Mucosa of stomach (tissue), 1 donor: ENCODE measurements around the gene FAM186B.

ENCODE experiments used
- H3K27me3 ChIP-seq: one replicate; pipeline ENCODE4 v1.7.0; 2013; ENCODE audit warnings: mild to moderate bottlenecking, low read length; ENCODE audit not compliant: control insufficient read depth, insufficient read depth
- H3K36me3 ChIP-seq: one replicate; pipeline ENCODE4 v1.7.0; 2013; ENCODE audit warnings: low read length; ENCODE audit not compliant: control insufficient read depth, insufficient read depth
- H3K4me1 ChIP-seq: one replicate; pipeline ENCODE4 v1.7.0; 2013; ENCODE audit warnings: mild to moderate bottlenecking, low read length; ENCODE audit not compliant: control insufficient read depth, insufficient read depth
- H3K4me3 ChIP-seq: one replicate; pipeline ENCODE4 v1.7.0; 2013; ENCODE audit warnings: low read length
- H3K9ac ChIP-seq: one replicate; pipeline ENCODE4 v1.7.0; 2013; ENCODE audit warnings: mild to moderate bottlenecking, low read length, moderate library complexity
- H3K9me3 ChIP-seq: one replicate; pipeline ENCODE4 v1.7.0; 2013; ENCODE audit warnings: mild to moderate bottlenecking, low read length, moderate library complexity; ENCODE audit not compliant: control insufficient read depth
- donor health status: Pancreatic carcinoma.

FAM186B gene

DNA sequence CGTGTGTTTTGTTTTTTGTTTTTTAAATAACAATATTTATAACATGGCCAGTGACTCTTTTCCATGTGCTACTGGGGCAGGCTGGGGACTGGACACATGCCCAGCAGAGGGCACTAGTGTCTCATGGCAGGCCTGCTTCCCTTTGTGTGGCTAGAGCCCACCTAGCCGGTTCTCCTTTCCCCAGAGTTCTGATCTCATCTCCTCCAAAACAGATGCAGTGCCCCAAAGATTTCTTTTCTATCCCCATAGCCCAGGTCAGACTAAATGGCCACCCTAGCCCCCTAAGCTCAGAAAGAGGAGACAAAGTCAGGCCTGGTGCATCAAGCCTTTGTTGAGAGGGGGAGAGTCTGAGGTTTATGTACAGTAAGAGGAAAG is 39.2 kb upstream of the FAM186B start:
- H3K27me3 ChIP-seq: no peaks in the 10 kb centered on the region
- no peak overlapping the region for H3K4me3 ChIP-seq
- peaks cover 35% of the 10 kb centered on the region for H3K4me1 ChIP-seq
- H3K36me3 ChIP-seq: no peaks in the 10 kb centered on the region
- H3K9me3 ChIP-seq: no peaks in the 10 kb centered on the region
- no peak overlapping the region for H3K9ac ChIP-seq

DNA sequence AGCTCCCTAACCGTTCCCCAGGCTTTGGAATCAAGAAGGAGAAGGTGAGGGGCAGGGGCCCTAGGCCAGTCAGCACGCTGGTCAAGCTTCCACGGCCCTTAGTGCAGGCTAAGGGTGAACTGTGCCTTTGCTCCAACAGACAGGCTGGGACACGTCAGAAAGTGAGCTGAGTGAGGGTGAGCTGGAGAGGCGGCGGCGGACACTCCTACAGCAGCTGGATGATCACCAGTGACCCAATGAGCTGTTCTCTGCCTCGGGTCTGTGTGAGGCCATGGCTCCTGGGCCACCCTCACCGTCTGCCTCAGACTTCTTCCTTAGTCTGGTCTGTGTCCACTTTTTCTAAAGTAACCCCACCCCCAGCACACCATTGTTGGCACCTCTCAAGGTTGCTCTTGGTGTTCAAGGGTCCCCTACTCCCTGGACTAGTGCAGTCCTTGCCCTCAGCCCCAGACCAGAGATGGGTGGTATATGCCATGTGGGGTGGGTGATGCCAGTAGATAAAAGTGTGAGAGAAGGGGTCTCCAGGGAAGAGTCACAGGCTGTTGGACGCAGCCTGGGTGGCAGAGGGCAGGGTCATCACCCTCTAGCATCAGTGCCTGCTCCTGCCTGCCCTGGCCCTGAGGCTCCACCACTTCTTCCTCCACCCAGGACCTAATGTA is 38.7 kb upstream of the FAM186B start:
- H3K36me3 ChIP-seq: no peaks in the 10 kb centered on the region
- no peaks in the 10 kb centered on the region for H3K27me3 ChIP-seq
- no peak overlapping the region for H3K9ac ChIP-seq
- no peak overlapping the region for H3K4me3 ChIP-seq
- peaks cover 31% of the 10 kb centered on the region for H3K4me1 ChIP-seq
- H3K9me3 ChIP-seq: no peaks in the 10 kb centered on the region

DNA sequence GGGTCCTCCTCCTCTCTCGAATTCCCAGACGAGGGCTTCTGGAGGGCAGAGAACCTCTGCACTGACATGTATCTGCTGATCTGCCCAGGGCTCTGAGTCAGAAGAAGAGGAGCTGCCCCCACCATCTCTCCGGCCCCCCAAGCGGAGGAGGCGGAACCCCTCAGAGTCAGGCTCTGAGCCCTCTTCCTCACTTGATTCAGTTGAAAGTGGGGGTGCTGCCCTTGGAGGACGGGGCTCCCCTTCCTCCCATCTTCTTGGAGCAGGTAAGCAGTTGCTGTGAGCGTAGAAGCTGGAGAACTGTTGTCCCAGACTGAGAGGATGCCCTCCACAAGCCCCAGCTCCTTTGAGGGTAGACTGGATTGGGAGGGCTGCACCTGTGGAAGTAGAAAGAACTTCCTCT is 37.7 kb upstream of the FAM186B start:
- H3K9ac ChIP-seq: no peak overlapping the region
- no peaks in the 10 kb centered on the region for H3K36me3 ChIP-seq
- H3K4me1 ChIP-seq: peaks cover 21% of the 10 kb centered on the region
- H3K27me3 ChIP-seq: no peaks in the 10 kb centered on the region
- no peaks in the 10 kb centered on the region for H3K9me3 ChIP-seq
- no peak overlapping the region for H3K4me3 ChIP-seq

DNA sequence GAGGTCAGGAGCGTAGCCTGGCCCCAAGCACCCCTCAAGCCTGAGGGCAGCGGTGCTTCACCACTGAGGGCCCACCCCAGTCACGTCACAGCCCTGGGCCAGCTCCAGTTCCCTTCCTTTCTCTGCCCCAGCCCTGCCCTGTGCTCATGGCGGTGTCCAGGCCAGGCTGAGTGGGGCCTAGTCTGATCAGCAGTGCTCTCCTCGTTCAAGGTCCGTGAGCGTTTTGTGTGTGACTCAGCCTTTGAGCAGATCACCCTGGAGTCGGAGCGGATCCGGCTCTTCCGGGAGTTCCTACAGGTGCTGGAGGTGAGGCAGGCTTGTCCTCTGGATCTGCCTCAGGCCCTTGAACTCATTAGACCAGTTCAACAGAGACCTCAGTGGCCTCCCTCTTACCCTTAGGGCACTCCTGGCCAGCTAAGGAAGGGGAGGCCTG is 36.9 kb upstream of the FAM186B start:
- H3K27me3 ChIP-seq: no peaks in the 10 kb centered on the region
- no peak overlapping the region for H3K9ac ChIP-seq
- H3K4me3 ChIP-seq: no peak overlapping the region
- peaks cover 18% of the 10 kb centered on the region for H3K4me1 ChIP-seq
- no peaks in the 10 kb centered on the region for H3K9me3 ChIP-seq
- H3K36me3 ChIP-seq: no peaks in the 10 kb centered on the region

DNA sequence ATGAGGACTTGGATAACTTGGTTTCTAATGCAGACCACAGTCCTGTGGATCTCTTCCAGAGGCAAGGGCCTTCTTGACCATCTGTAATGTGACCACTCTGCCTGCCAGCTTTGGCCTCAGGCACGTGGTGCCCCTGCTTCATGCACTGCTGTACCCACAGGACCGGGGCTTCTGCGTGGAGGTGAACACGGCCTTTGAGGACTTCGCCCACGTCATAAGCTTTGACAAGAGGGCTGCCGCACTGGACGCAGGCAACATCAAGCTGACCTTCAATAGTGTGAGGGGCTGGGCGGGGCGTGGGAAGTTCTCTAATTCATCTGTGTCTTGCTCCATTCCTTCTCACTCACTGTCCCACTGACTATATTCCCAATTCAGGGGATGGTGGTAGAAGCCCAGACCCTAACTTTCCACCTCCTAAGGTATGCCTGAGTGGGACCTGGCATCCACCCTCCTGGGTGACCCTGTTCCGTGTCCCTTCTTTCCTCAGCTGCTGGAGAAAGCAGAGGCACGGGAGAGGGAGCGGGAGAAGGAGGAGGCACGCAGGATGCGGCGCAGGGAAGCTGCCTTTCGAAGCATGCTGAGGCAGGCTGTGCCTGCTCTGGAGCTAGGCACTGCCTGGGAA is 36.4 kb upstream of the FAM186B start:
- H3K4me3 ChIP-seq: no peak overlapping the region
- H3K4me1 ChIP-seq: peaks cover 18% of the 10 kb centered on the region
- H3K36me3 ChIP-seq: no peaks in the 10 kb centered on the region
- H3K9ac ChIP-seq: no peak overlapping the region
- H3K9me3 ChIP-seq: no peaks in the 10 kb centered on the region
- no peaks in the 10 kb centered on the region for H3K27me3 ChIP-seq

DNA sequence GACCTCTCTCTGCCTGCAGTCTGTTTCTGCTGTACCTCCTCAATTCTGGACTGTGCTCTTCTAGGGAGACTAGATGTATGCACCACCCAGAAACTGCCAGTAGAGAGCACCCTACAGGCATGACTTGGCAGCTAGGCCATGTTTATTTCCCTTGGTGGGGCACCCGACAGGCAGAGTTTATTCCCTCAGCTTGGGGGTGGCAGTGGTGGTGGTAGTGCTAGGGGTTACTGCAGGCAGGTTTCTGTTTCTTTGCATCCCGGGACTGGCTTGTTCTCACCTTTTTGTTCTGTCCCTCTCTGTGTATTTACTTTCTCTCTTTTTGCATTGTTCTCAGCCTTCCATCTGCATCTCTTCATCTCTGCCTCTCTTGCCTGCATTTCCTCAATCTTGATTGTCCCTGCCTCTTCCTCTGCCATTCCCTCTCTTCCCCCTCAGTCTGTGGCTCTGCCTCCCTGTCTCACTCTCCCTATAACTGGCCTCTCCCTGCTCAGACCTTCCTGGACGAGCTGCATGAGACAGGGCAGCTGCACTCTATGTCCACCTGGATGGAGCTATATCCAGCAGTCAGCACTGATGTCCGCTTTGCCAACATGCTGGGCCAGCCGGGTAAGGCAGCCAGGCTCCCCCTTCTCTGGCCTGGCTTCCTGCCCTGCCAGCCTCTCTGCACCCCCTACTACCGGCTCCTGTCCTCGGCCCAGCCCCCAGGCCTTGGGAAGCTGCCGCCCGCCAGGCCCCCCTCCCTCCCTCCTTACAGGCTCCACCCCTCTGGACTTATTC is 31.7 kb upstream of the FAM186B start:
- Histone ChIP-seq H3K36me3 (no peaks in the 10 kb centered on the region), H3K9me3 (no peaks in the 10 kb centered on the region), H3K4me1 (no peaks in the 10 kb centered on the region), H3K27me3 (no peaks in the 10 kb centered on the region), H3K9ac (no peak overlapping the region), H3K4me3 (no peak overlapping the region)

DNA sequence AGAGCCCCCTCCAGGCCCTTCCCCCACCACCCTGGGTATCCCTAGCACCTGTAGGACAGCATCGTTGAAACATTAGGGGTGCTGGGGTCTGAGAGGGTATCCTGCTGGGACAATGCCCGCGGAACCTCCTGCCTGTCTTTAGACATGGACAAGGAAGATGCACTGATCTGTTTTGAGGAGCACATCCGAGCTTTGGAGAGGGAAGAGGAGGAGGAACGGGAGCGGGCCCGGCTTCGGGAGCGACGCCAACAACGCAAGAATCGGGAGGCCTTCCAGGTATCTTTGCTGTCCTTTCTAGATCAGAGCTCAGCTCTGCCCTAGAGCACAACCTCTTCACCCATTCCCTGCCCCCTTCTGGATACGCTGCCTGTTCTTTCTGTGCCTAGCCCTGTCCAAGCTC is 31.1 kb upstream of the FAM186B start:
- no peak overlapping the region for H3K4me3 ChIP-seq
- no peaks in the 10 kb centered on the region for H3K4me1 ChIP-seq
- H3K9ac ChIP-seq: no peak overlapping the region
- H3K9me3 ChIP-seq: no peaks in the 10 kb centered on the region
- H3K27me3 ChIP-seq: no peaks in the 10 kb centered on the region
- no peaks in the 10 kb centered on the region for H3K36me3 ChIP-seq

DNA sequence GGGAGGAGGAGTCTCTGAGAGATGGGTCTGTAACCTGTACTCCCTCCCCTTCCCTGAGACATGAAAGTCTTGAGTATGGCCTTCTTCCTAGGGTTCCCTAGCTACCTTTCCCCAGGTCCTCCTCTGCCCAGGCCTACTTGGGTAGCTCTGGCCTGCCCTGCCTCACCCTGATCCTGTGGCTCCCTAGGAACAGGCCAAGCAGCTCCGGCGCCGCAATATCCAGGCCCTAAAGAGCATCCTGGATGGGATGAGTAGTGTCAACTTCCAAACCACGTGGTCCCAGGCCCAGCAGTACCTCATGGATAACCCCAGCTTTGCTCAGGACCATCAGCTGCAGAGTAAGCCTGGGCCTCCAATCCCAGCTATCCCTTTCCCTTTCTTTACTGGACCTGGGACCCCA is 30.2 kb upstream of the FAM186B start:
- no peaks in the 10 kb centered on the region for H3K9me3 ChIP-seq
- H3K4me1 ChIP-seq: no peaks in the 10 kb centered on the region
- no peaks in the 10 kb centered on the region for H3K27me3 ChIP-seq
- H3K4me3 ChIP-seq: no peak overlapping the region
- H3K9ac ChIP-seq: no peak overlapping the region
- H3K36me3 ChIP-seq: no peaks in the 10 kb centered on the region

DNA sequence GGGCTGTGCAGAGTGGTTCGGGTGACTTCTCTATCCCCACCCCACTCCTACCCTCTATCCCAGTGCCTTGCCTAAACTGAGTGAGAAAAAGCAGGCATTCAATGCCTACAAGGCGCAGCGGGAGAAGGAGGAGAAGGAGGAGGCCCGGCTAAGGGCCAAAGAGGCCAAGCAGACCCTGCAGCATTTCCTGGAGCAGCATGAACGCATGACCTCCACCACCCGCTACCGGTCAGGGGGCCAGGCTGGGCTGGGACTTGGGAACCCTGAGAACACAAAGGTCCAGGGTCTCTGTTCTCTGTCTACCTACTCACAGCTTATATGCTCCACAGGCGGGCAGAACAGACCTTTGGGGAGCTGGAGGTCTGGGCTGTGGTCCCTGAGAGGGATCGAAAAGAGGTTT is 29.6 kb upstream of the FAM186B start:
- Histone ChIP-seq H3K36me3 (no peaks in the 10 kb centered on the region), H3K27me3 (no peaks in the 10 kb centered on the region), H3K4me3 (no peak overlapping the region), H3K9ac (no peak overlapping the region), H3K4me1 (no peaks in the 10 kb centered on the region), H3K9me3 (no peaks in the 10 kb centered on the region)

DNA sequence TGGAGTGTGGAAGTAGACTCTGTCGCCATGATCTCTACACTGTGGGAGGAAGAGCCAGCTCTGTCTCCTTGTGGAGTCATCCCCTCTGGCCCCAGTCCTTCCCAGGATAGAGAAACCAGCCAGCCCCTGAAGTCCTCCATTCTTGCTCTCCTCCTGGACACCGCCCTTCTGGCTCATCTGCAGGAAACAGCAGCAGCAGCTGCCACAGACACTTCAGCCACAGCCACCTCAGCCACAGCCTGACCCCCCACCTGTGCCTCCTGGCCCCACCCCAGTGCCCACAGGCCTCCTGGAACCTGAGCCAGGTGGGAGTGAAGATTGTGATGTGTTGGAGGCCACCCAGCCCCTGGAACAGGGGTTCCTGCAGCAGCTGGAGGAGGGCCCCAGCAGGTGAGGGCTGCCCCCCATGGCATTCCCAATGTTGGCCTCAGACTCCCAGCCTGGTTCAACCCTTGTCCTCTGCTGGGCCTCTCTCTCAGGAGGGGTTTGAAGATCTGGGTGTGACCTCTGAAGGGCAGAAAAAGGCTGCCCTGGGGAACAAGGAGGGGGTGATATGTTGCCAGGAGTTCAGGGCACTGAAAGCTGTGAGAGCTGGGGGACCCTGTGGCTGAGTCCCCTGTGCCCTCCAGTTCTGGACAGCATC is 28.4 kb upstream of the FAM186B start:
- no peaks in the 10 kb centered on the region for H3K36me3 ChIP-seq

DNA sequence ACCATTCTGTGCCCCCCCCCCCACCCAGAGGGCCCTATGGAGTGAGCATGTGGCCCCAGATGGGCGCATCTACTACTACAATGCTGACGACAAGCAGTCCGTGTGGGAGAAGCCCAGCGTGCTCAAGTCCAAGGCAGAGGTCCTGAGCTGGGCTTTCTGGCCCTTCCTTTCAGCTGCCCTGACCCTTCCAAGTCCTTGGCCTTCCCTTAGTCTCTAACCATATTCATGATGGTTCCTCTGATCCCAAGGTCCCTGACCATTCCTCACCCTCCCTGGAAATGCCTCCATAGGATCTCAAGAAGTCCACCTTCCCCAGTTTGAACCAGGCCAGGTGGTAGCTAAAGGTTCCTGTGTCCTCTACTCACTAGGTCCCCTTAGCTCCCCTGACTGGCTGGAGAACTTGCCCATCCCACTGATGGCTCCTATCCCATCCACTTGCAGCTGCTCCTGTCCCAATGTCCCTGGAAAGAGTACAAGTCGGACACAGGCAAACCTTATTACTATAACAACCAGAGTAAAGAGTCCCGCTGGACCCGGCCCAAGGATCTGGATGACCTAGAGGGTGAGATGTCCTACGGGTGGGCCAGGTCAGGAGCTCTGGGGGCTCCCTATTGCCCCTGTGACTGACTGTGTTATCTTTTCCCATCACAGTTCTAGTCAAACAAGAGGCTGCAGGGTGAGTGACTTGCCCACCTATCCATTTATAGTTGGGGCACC is 27.7 kb upstream of the FAM186B start:
- H3K4me1 ChIP-seq: no peaks in the 10 kb centered on the region
- H3K36me3 ChIP-seq: no peaks in the 10 kb centered on the region
- no peak overlapping the region for H3K4me3 ChIP-seq
- H3K27me3 ChIP-seq: no peaks in the 10 kb centered on the region
- H3K9ac ChIP-seq: no peak overlapping the region
- H3K9me3 ChIP-seq: no peaks in the 10 kb centered on the region

More for the DNA sequence above, 28.4 kb upstream of the FAM186B start:
- H3K9ac ChIP-seq: no peak overlapping the region
- no peaks in the 10 kb centered on the region for H3K9me3 ChIP-seq
- H3K4me1 ChIP-seq: no peaks in the 10 kb centered on the region
- no peak overlapping the region for H3K4me3 ChIP-seq
- no peaks in the 10 kb centered on the region for H3K27me3 ChIP-seq
